Forelimb muscle (tissue), 1 donor: ENCODE data around the gene PCDHB16. TPM values are rescaled to one million over a fixed set of nuclear protein-coding genes. Genes with fewer than 3 reads are reported as not detected.

Experiments
- DNase-seq: peaks from one replicate; pipeline ENCODE4 v3.0.0-alpha.2; 2013; ENCODE audit warnings: low read depth
- polyA plus RNA-seq: library from polyadenylated mRNA; unstranded; fragments of 120-200 nt; gene quantifications from one replicate; pipeline ENCODE4 v1.2.1, GENCODE V29; 2013; ENCODE audit not compliant: insufficient read length

The PCDHB16 gene
- polyA plus RNA-seq, 1 donor: 2.5 TPM

- no peak for DNase-seq
Measured at GRCh38 chr5:141234109-141234667, 52.0 kb downstream of the PCDHB16 start.

Other genes starting within 250 kb of the PCDHB16 start
- gene PCDHAC2, start 215.9 kb upstream of the PCDHB16 start, polyA plus RNA-seq: 0.67 TPM
- gene PCDHB1, start 131.0 kb upstream of the PCDHB16 start, polyA plus RNA-seq: 0.11 TPM
- gene PCDHB2, start 87.8 kb upstream of the PCDHB16 start, polyA plus RNA-seq: 2.2 TPM
- gene PCDHB3, start 81.9 kb upstream of the PCDHB16 start, polyA plus RNA-seq: 1.6 TPM
- 3.1 TPM for gene PCDHB4, start 60.6 kb upstream of the PCDHB16 start, polyA plus RNA-seq
- gene PCDHB5, start 47.2 kb upstream of the PCDHB16 start, polyA plus RNA-seq: 3.8 TPM
- 1.4 TPM for gene PCDHB6, start 32.3 kb upstream of the PCDHB16 start, polyA plus RNA-seq
- 1.9 TPM for gene PCDHB7, start 9.7 kb upstream of the PCDHB16 start, polyA plus RNA-seq
- gene PCDHB8, start 4.6 kb upstream of the PCDHB16 start, polyA plus RNA-seq: 1.8 TPM
- 2.9 TPM for gene PCDHB9, start 4.8 kb downstream of the PCDHB16 start, polyA plus RNA-seq
- gene PCDHB10, start 10.0 kb downstream of the PCDHB16 start, polyA plus RNA-seq: 3.6 TPM
- 2.2 TPM for gene PCDHB11, start 17.2 kb downstream of the PCDHB16 start, polyA plus RNA-seq
- gene PCDHB12, start 26.3 kb downstream of the PCDHB16 start, polyA plus RNA-seq: 2.5 TPM
- gene PCDHB13, start 31.5 kb downstream of the PCDHB16 start, polyA plus RNA-seq: 2.4 TPM
- gene PCDHB14, start 41.0 kb downstream of the PCDHB16 start, polyA plus RNA-seq: 6.3 TPM
- 7.0 TPM for gene PCDHB15, start 63.0 kb downstream of the PCDHB16 start, polyA plus RNA-seq
- 0.10 TPM for gene SLC25A2, start 121.7 kb downstream of the PCDHB16 start, polyA plus RNA-seq
- gene TAF7, start 138.4 kb downstream of the PCDHB16 start, polyA plus RNA-seq: 76.1 TPM
- 0.58 TPM for gene PCDHGA1, start 148.1 kb downstream of the PCDHB16 start, polyA plus RNA-seq
- 2.1 TPM for gene PCDHGA2, start 156.4 kb downstream of the PCDHB16 start, polyA plus RNA-seq
- 1.1 TPM for gene PCDHGA3, start 161.4 kb downstream of the PCDHB16 start, polyA plus RNA-seq
- 0.49 TPM for gene PCDHGB1, start 167.7 kb downstream of the PCDHB16 start, polyA plus RNA-seq
- gene PCDHGA4, start 172.6 kb downstream of the PCDHB16 start, polyA plus RNA-seq: 1.0 TPM
- 1.7 TPM for gene PCDHGB2, start 177.6 kb downstream of the PCDHB16 start, polyA plus RNA-seq
- gene PCDHGA5, start 181.8 kb downstream of the PCDHB16 start, polyA plus RNA-seq: 2.6 TPM
- gene PCDHGB3, start 187.9 kb downstream of the PCDHB16 start, polyA plus RNA-seq: 1.6 TPM
- gene PCDHGA6, start 191.5 kb downstream of the PCDHB16 start, polyA plus RNA-seq: 2.6 TPM
- gene PCDHGA7, start 200.4 kb downstream of the PCDHB16 start, polyA plus RNA-seq: 1.4 TPM
- gene PCDHGB4, start 205.3 kb downstream of the PCDHB16 start, polyA plus RNA-seq: 1.7 TPM
- 0.73 TPM for gene PCDHGA8, start 210.2 kb downstream of the PCDHB16 start, polyA plus RNA-seq
- gene PCDHGB5, start 215.6 kb downstream of the PCDHB16 start, polyA plus RNA-seq: 3.1 TPM
- 3.3 TPM for gene PCDHGA9, start 220.4 kb downstream of the PCDHB16 start, polyA plus RNA-seq
- 3.5 TPM for gene PCDHGB6, start 225.6 kb downstream of the PCDHB16 start, polyA plus RNA-seq
- 1.4 TPM for gene PCDHGA10, start 230.6 kb downstream of the PCDHB16 start, polyA plus RNA-seq
- 7.0 TPM for gene PCDHGB7, start 235.3 kb downstream of the PCDHB16 start, polyA plus RNA-seq
- gene PCDHGA11, start 238.7 kb downstream of the PCDHB16 start, polyA plus RNA-seq: 2.7 TPM
- 1.7 TPM for gene PCDHGA12, start 248.1 kb downstream of the PCDHB16 start, polyA plus RNA-seq